ENCODE data around the gene SSH3.
"Not testable (repeated sequence)": the region's sequence is repeated elsewhere in the genome, so short reads cannot be mapped to it uniquely, and the experiment has no call there.

SSH3 gene

GRCh38 chr11:67311556-67312082 lies 8.3 kb downstream of the SSH3 start:
- intact Hi-C loops (cut with micrococcal nuclease) = no loop called here
- H3K36me3 Mint-ChIP-seq (ENCODE audit: low read depth) = peaks cover 55% of the 10 kb centered on the region
- no peaks in the 10 kb centered on the region for H3K27me3 Mint-ChIP-seq
- H3K9me3 Mint-ChIP-seq = no peaks in the 10 kb centered on the region
- no peak overlapping the region for H3K27ac Mint-ChIP-seq
- H3K4me3 Mint-ChIP-seq = no peak overlapping the region
- peaks cover 38% of the 10 kb centered on the region for H3K4me1 Mint-ChIP-seq (ENCODE audit: low read depth)

GRCh38 chr11:67312187-67313021 lies 9.1 kb downstream of the SSH3 start:
- H3K36me3 Mint-ChIP-seq (ENCODE audit: low read depth) = peaks cover 52% of the 10 kb centered on the region
- H3K27ac Mint-ChIP-seq = peak overlapping the region; percentile 41
- no peaks in the 10 kb centered on the region for H3K9me3 Mint-ChIP-seq
- peak overlapping the region; percentile 48 for H3K4me3 Mint-ChIP-seq
- peaks cover 38% of the 10 kb centered on the region for H3K4me1 Mint-ChIP-seq (ENCODE audit: low read depth)
- intact Hi-C loops (cut with micrococcal nuclease) = no loop called here
- H3K27me3 Mint-ChIP-seq = no peaks in the 10 kb centered on the region

- Mint-ChIP-seq H3K9me3 (no peaks in the 10 kb centered on the region), H3K4me3 (no peak overlapping the region), H3K27ac (peak overlapping the region; percentile 41), H3K27me3 (peaks cover 3% of the 10 kb centered on the region), H3K36me3 (ENCODE audit: low read depth) (peaks cover 50% of the 10 kb centered on the region), H3K4me1 (ENCODE audit: low read depth) (peaks cover 43% of the 10 kb centered on the region)
- intact Hi-C loops (cut with micrococcal nuclease) = no loop called here
Observed at GRCh38 chr11:67313125-67313890, 10.0 kb downstream of the SSH3 start.

- Mint-ChIP-seq H3K27me3 (peaks cover 10% of the 10 kb centered on the region), H3K9me3 (no peaks in the 10 kb centered on the region), H3K4me3 (no peak overlapping the region), H3K27ac (peak overlapping the region; percentile 62), H3K4me1 (ENCODE audit: low read depth) (peaks cover 43% of the 10 kb centered on the region), H3K36me3 (ENCODE audit: low read depth) (peaks cover 41% of the 10 kb centered on the region)
- intact Hi-C loops (cut with micrococcal nuclease) = no loop called here
Observed at GRCh38 chr11:67314218-67314617, 10.9 kb downstream of the SSH3 start.

GRCh38 chr11:67315325-67315909 lies 12.1 kb downstream of the SSH3 start:
- H3K36me3 Mint-ChIP-seq (ENCODE audit: low read depth) = peaks cover 29% of the 10 kb centered on the region
- H3K9me3 Mint-ChIP-seq = no peaks in the 10 kb centered on the region
- no peak overlapping the region for H3K27ac Mint-ChIP-seq
- H3K4me3 Mint-ChIP-seq = no peak overlapping the region
- intact Hi-C loops (cut with micrococcal nuclease) = no loop called here
- H3K4me1 Mint-ChIP-seq (ENCODE audit: low read depth) = peaks cover 43% of the 10 kb centered on the region
- H3K27me3 Mint-ChIP-seq = peaks cover 10% of the 10 kb centered on the region

GRCh38 chr11:67316882-67317204 lies 13.5 kb downstream of the SSH3 start:
- Mint-ChIP-seq H3K27ac (peak overlapping the region; percentile 96), H3K4me1 (ENCODE audit: low read depth) (peaks cover 32% of the 10 kb centered on the region), H3K4me3 (peak overlapping the region; percentile 92), H3K27me3 (peaks cover 10% of the 10 kb centered on the region), H3K36me3 (ENCODE audit: low read depth) (peaks cover 14% of the 10 kb centered on the region), H3K9me3 (no peaks in the 10 kb centered on the region)
- intact Hi-C loops (cut with micrococcal nuclease) = loop anchor here (1.0 to 2.0 kb wide), 4 partner anchors 29 to 64 kb away; partner anchors contain the start of gene GRK2

GRCh38 chr11:67317205-67317887 lies 14.0 kb downstream of the SSH3 start:
- H3K4me3 Mint-ChIP-seq = peak overlapping the region; percentile 92
- H3K4me1 Mint-ChIP-seq (ENCODE audit: low read depth) = peaks cover 27% of the 10 kb centered on the region
- H3K36me3 Mint-ChIP-seq (ENCODE audit: low read depth) = peaks cover 11% of the 10 kb centered on the region
- H3K27me3 Mint-ChIP-seq = peaks cover 10% of the 10 kb centered on the region
- H3K27ac Mint-ChIP-seq = peak overlapping the region; percentile 96
- H3K9me3 Mint-ChIP-seq = no peaks in the 10 kb centered on the region
- intact Hi-C loops (cut with micrococcal nuclease) = loop anchor here (1.0 to 2.0 kb wide), 4 partner anchors 29 to 65 kb away; partner anchors contain the start of gene GRK2

- Mint-ChIP-seq H3K36me3 (ENCODE audit: low read depth) (peaks cover 11% of the 10 kb centered on the region), H3K4me3 (peak overlapping the region; percentile 92), H3K9me3 (no peaks in the 10 kb centered on the region), H3K27me3 (peaks cover 10% of the 10 kb centered on the region), H3K4me1 (ENCODE audit: low read depth) (peaks cover 20% of the 10 kb centered on the region), H3K27ac (peak overlapping the region; percentile 96)
- intact Hi-C loops (cut with micrococcal nuclease) = loop anchor here (1.0 to 2.0 kb wide), 4 partner anchors 30 to 65 kb away; partner anchors contain the start of gene GRK2
Observed at GRCh38 chr11:67317888-67318555, 14.7 kb downstream of the SSH3 start.

- intact Hi-C loops (cut with micrococcal nuclease); H3K27ac Mint-ChIP-seq; H3K9me3 Mint-ChIP-seq; H3K4me3 Mint-ChIP-seq: not testable (repeated sequence)
- Mint-ChIP-seq H3K36me3 (ENCODE audit: low read depth) (peaks cover 11% of the 10 kb centered on the region), H3K4me1 (ENCODE audit: low read depth) (peaks cover 13% of the 10 kb centered on the region), H3K27me3 (peaks cover 10% of the 10 kb centered on the region)
Observed at GRCh38 chr11:67318876-67319275, 15.5 kb downstream of the SSH3 start.

GRCh38 chr11:67320011-67320410 lies 16.7 kb downstream of the SSH3 start:
- H3K27ac Mint-ChIP-seq = no peak overlapping the region
- H3K9me3 Mint-ChIP-seq = no peaks in the 10 kb centered on the region
- no peak overlapping the region for H3K4me3 Mint-ChIP-seq
- peaks cover 5% of the 10 kb centered on the region for H3K4me1 Mint-ChIP-seq (ENCODE audit: low read depth)
- H3K27me3 Mint-ChIP-seq = peaks cover 10% of the 10 kb centered on the region
- intact Hi-C loops (cut with micrococcal nuclease) = no loop called here
- peaks cover 11% of the 10 kb centered on the region for H3K36me3 Mint-ChIP-seq (ENCODE audit: low read depth)

GRCh38 chr11:67320691-67321090 lies 17.4 kb downstream of the SSH3 start:
- no peak overlapping the region for H3K27ac Mint-ChIP-seq
- peaks cover 11% of the 10 kb centered on the region for H3K36me3 Mint-ChIP-seq (ENCODE audit: low read depth)
- peaks cover 10% of the 10 kb centered on the region for H3K27me3 Mint-ChIP-seq
- intact Hi-C loops (cut with micrococcal nuclease) = no loop called here
- no peaks in the 10 kb centered on the region for H3K9me3 Mint-ChIP-seq
- no peak overlapping the region for H3K4me3 Mint-ChIP-seq
- peaks cover 5% of the 10 kb centered on the region for H3K4me1 Mint-ChIP-seq (ENCODE audit: low read depth)

- Mint-ChIP-seq H3K9me3 (no peaks in the 10 kb centered on the region), H3K27me3 (peaks cover 10% of the 10 kb centered on the region), H3K4me1 (ENCODE audit: low read depth) (peaks cover 5% of the 10 kb centered on the region), H3K27ac (no peak overlapping the region), H3K4me3 (no peak overlapping the region), H3K36me3 (ENCODE audit: low read depth) (peaks cover 11% of the 10 kb centered on the region)
- intact Hi-C loops (cut with micrococcal nuclease) = no loop called here
Observed at GRCh38 chr11:67321313-67321871, 18.1 kb downstream of the SSH3 start.

GRCh38 chr11:67322049-67322448 lies 18.7 kb downstream of the SSH3 start:
- intact Hi-C loops (cut with micrococcal nuclease) = no loop called here
- Mint-ChIP-seq H3K4me3 (no peak overlapping the region), H3K9me3 (no peaks in the 10 kb centered on the region), H3K36me3 (ENCODE audit: low read depth) (peaks cover 10% of the 10 kb centered on the region), H3K27ac (no peak overlapping the region), H3K4me1 (ENCODE audit: low read depth) (peaks cover 5% of the 10 kb centered on the region), H3K27me3 (peaks cover 10% of the 10 kb centered on the region)

All from dendritic cell treated with granulocyte-macrophage colony-stimulating factor and Interleukin-4, amounts not matched to agents 40 ng/mL and 50 ng/mL, for 4 days (primary cell).